GM23338 (cell line): ENCODE data around the gene SARDH.

Experiments
- EZH2 ChIP-seq: fragments of 200-600 bp; sonication (generic); IDR thresholded peaks from one replicate; pipeline ENCODE4 v1.8.0; 2017; ENCODE audit warnings: antibody characterized with exemption, mild to moderate bottlenecking, low read depth; ENCODE audit not compliant: unreplicated experiment
- EZH2phosphoT487 ChIP-seq: fragments of 200-600 bp; sonication (generic); IDR thresholded peaks from one replicate; pipeline ENCODE4 v1.8.1; 2018; ENCODE audit warnings: antibody characterized with exemption; ENCODE audit not compliant: unreplicated experiment
- TF ChIP-seq, protein P1 (sequence below), 2 experiments: fragments of 200-600 bp in 1 of 2; sonication (generic) in 1 of 2; conservative IDR thresholded peaks; 2 replicates each; pipeline versions ENCODE4 v1.5.1 to v1.6.1; 2016 to 2017; ENCODE audit warnings: antibody characterized with exemption in 2 of 2, low read depth in 2 of 2, mild to moderate bottlenecking in 2 of 2, moderate library complexity in 1 of 2

DNA sequence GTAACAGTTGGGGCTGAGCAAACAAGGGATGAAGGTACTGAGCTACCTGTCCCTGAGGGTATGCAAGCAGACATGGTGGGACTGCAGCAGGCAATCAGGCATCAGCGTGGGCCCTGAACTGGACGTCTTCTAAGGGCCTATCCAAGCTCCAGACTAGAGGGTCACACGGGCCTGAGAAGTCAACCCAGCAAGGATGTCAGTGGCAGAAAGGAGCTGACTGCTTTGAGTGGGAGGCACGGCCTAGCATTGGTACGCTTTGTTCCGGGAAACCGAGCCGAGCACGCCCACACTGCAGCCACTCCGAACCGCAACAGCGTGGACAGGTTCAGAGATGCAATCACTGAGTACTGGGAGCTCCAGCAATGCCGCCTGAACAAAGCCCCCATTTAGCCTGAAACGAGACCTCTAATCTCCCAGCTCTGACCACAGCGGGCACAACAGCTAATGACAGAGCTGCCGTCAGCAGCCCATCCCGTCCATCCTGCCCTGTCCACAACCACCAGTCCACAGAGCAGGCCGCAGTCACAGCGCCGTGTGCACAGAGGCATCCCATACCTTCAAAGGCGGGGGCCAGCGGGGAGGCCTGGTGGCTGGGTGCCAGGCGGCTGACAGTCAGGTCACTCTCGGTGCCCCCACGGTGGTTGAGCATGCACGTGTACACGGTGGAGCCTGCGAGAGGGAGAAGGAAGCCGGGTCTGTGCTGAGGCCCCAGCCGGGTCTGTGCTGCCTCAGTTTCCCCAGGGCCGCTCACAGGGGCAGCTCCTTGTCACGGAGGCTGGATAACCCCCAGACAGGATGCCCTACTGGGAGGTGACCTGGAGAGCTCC lies 44.2 kb downstream of the SARDH start:
- TF ChIP-seq, protein P1, sequence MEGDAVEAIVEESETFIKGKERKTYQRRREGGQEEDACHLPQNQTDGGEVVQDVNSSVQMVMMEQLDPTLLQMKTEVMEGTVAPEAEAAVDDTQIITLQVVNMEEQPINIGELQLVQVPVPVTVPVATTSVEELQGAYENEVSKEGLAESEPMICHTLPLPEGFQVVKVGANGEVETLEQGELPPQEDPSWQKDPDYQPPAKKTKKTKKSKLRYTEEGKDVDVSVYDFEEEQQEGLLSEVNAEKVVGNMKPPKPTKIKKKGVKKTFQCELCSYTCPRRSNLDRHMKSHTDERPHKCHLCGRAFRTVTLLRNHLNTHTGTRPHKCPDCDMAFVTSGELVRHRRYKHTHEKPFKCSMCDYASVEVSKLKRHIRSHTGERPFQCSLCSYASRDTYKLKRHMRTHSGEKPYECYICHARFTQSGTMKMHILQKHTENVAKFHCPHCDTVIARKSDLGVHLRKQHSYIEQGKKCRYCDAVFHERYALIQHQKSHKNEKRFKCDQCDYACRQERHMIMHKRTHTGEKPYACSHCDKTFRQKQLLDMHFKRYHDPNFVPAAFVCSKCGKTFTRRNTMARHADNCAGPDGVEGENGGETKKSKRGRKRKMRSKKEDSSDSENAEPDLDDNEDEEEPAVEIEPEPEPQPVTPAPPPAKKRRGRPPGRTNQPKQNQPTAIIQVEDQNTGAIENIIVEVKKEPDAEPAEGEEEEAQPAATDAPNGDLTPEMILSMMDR (conservative IDR thresholded peaks at IDR 0.05; ENCODE audit: low read depth in 2 of 2) = no peak
- TF ChIP-seq EZH2 (no peak), EZH2phosphoT487 (no peak)
